GM18951 (cell line): Measurements from ENCODE around the gene ATF2.

Experiments
- POLR2A ChIP-seq: IDR thresholded peaks from 4 replicates; pipeline ENCODE4 v1.6.1; 2011; ENCODE audit warnings: mild to moderate bottlenecking; ENCODE audit not compliant: insufficient read length, insufficient read depth; ENCODE audit errors: extremely low read depth
- in situ Hi-C: fragments of 300-500 bp; cut with MboI; formaldehyde crosslinking; loops from one replicate; pipeline ENCODE4 v1.12.0; 2022; ENCODE audit warnings: low sequenced_read_pairs, mixed read lengths, inconsistent platforms; ENCODE audit not compliant: unreplicated experiment

ATF2 gene

DNA sequence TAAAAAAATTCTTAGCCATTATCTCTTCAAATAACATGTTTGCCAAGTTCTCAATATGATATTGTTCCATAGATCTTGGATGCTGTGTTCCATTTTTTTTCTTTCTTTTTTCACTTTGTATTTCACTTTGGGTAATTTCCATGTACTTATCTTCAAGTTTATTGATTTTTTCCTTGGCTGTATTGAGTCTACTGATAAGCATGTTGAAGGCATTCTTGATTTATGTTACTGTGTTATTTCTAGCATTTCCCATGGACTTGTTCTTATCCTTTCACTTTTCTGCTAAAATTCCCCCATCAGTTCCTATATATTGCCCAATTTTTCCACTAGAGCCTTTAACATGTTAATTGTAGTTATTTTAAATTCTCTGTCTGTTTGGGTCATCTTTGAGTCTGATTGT is 112.0 kb downstream of the ATF2 start:
- no peak for TF ChIP-seq POLR2A
- in situ Hi-C loops: no loop called here

DNA sequence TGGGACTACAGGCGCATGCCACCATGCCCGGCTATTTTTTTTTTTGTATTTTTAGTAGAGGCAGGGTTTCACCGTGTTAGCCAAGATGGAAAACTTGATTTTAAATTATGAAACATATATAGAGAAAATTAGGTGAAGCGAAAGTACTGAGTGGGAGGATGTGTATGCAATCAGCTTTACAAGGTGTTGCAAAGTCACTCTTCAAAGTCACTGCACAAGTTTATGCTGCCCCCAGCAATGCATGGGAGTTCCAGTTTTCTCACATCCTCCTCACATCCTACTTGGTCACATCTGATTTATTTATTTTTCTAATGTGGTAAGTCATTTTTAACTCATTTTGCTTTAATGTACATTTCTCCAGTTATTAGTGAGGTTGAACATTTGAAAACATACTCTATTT is 113.7 kb downstream of the ATF2 start:
- in situ Hi-C loops: no loop called here
- no peak for TF ChIP-seq POLR2A

DNA sequence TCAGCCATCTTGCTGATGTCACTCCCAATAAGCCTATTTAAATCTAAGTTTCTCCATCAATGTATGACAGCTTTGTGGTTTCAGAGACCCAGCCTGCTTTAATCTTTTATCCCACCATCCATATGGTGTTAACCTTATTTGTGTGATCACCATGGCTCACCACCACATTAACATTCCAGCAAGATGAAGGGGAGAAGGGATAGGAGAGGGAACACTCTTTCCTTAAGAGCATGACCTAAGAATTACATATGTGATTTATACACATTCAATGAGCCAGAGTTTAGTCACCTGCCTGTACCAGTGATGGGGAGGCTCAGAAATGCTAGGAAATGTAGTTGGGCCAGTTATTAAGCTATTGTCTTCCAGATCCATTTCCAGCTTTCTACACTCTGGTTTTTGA is 118.3 kb downstream of the ATF2 start:
- no peak for TF ChIP-seq POLR2A

DNA sequence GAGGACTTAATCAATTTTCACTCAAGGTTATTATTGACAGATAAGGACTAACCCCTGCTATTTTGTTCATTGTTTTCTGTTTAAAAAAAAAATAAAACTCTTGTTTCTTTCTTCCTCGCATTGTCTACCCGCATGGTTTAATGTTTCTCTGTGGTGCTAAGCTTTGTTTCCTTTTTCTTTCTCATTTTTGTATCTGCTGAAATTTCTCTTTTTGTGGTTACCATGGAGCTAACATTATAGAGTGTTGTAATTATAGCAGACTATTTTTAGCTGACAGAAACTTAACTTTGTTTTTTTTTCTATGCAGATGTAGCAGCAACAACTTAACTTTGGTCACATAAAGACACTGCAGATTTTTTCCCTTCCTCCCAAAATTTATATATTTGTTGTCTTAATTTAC is 119.7 kb downstream of the ATF2 start:
- in situ Hi-C loops: no loop called here
- TF ChIP-seq POLR2A: no peak

More for the DNA sequence above, 118.3 kb downstream of the ATF2 start:
- in situ Hi-C loops: no loop called here

DNA sequence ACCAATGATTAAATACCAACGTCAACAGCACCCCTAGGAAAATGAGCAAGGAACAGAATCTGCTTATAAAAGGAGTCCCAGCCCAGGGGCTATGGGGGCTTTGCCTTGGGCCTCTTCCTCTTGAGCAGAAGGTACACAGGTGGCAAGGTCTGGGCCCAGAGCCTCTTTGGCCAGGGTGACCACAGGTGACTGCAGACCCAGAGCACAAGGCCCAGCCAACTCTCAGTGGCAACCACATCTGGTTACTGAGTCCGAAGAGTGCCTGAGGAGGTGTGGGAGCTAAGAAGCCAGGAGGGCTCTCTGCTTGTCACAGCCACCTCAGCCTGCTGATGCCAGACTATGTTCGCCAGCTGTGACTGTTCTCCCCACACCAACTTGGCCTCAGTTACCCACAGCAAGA is 128.5 kb downstream of the ATF2 start:
- in situ Hi-C loops: no loop called here
- no peak for TF ChIP-seq POLR2A

DNA sequence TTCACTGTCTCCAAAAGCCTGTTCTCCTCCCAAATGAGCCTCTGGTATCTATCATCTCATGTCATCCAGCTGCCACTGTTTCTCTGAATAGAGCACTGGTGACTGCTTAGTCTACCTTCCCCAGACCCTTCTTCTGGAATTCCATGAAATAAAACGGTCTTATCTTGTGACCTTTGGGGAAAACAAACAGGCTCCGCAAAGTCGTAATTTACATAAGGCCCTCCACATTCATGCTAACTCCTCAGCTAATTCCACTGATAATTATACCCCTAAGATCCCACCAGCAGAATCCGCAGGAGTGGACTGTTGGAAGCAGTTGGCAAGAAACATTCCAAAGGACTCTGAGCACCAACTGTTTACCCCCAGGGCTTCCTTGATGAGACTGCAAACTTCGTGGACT is 129.0 kb downstream of the ATF2 start:
- no peak for TF ChIP-seq POLR2A
- in situ Hi-C loops: no loop called here

DNA sequence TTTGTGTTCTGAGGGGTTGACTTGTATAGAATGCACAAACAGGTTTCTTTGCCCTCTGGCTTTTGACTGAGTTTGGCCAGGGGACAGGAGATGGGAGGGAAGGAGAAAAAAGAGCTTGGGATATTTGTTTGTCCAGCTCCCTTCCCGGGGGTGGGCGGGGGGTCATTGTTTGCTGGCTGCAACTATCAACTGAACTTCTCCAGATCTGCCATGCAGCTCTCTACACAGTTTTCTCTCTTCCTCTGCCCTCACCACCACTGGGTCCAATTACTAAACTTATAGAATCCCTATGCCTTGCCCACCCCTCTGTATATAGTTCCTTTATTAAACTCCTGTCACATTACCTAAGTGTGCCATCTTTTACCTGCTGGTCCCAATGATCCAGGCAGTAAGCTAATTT is 130.1 kb downstream of the ATF2 start:
- in situ Hi-C loops: no loop called here
- TF ChIP-seq POLR2A: no peak

DNA sequence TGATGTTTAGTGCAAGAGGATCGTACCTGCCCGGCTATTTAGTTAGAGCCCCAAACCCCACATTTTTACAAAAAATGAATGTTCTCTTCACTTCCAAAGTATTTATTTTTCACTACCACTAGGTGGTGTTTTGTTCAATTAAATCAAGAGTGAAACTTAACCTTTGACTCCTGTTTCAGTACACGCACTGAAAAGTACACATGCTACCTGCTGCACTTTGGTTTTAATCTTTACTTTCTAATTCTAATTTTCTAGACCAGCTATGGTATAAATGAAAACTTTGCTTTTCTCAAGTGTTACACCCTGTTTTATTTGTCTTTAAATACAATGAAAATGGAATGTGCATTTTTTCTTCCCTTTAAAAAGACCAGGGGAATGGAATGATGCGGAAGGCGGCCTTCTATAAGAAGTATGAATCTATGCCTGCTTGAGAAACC is 131.4 kb downstream of the ATF2 start:
- in situ Hi-C loops: no loop called here
- no peak for TF ChIP-seq POLR2A

DNA sequence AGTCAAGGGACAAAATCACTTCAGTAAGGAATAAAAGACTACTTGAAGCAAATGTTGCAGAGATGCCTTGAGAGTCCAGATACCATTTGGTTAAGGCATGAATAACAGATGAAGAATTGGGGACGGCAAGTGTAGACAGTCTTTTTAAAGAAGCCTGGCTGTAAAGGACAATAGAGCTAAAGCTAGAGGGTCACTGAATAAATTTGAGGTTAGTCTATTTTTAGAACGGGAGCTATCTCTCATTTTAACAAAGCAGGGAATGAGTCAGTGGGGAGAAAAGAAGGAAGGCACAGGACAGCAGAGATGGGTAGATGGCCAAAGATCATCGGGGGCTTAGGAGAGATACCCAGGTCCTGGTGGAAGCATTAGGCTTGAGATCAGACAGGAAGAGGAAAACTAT is 132.2 kb downstream of the ATF2 start:
- TF ChIP-seq POLR2A: no peak

DNA sequence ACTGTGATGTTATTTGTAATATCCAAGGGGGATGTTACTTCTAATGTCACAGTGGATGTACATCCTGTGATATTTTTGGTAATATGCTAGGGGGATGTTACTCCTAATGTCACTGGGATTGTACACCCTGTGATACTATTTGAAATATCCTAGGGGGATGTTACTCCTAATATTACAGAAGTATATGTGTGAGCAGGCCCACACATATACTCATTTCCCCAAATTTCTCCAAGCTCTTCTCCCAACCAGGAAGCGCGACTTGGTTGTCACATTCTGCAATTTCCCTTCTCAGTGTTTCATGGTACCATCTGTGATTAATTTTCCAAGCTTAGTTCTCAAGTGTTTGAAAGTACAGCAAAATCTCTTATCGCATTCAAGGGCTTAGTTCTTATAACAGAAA is 133.3 kb downstream of the ATF2 start:
- no peak for TF ChIP-seq POLR2A
- in situ Hi-C loops: no loop called here

More for the DNA sequence above, 132.2 kb downstream of the ATF2 start:
- in situ Hi-C loops: no loop called here

DNA sequence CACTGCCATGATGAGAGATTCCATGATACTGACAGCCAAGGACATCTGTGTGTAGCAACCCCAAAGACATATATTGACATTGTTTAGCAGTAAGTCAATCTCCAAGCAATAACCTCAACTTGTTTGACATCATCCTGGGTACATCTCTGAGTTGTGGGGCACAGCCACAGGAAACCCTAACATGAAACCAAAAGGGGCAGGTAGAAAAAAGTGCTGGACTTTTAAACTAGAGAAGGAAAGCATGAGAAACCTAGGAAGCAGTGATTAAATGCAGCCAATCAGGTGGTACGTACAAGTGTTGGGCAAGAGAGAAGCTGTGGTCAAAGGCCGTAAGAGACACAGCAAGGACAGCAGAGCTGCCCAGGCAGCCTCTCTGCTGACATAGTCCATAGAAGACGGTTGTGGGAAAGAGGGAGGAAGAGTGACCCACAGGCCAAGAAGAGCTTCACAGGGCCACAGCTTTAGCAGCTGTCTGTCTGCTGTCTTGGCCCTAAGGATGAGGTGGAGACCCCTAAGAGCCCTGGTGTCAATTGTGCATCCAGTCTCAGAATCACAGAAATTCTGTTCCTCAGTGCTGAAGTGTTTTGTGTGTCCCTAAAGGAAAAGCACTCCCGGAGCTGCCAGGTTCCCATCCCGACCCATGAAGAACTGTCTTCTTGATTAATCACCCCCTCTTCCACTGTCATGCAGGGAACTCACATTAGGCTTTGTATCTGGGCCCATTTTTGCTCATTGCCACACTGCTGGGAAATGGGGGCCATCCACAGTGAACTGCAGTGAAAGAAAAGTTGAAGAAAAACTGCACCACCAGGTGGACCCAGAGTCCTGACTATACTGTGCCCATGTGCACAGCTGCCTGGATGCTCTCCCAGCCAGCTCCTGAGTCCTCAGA is 137.4 kb downstream of the ATF2 start:
- in situ Hi-C loops: no loop called here
- TF ChIP-seq POLR2A: no peak

DNA sequence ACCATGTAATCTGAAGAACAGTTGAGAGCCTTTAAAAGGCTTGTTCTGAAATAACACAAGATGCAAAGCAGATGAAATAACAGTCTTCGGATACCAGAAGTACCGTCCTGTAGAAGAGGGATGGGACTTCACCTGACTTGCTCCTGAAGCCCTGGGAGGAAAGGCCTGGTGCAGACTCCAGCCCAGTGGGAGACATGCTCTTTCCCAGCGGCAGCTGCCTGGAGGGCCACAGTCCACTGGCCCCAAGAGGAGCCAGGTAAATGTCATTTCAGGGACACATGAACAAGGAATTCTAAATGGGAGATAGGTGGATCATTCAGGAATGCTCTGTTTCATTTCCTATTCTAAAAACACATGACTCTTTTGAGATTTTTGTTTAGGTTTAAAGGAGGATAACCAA is 140.2 kb downstream of the ATF2 start:
- in situ Hi-C loops: no loop called here
- no peak for TF ChIP-seq POLR2A

DNA sequence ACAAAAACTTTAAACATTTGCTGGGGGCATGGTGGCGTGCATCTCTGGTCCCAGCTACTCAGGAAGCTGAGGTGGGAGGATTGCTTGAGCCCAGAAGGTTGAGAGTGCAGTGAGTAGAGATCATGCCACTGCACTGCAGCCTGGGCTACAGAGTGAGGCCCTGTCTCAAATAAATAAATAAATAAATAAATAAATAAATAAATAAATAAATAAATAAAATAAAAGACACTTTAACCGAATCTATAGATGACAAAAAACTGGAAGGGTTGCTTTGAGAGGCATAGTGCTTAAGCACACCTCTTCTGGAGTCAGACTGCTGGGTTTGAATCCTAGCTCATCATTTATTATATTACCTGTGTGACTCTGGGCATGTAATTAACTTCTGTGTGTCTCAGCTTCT is 141.6 kb downstream of the ATF2 start:
- TF ChIP-seq POLR2A: no peak
- in situ Hi-C loops: no loop called here

DNA sequence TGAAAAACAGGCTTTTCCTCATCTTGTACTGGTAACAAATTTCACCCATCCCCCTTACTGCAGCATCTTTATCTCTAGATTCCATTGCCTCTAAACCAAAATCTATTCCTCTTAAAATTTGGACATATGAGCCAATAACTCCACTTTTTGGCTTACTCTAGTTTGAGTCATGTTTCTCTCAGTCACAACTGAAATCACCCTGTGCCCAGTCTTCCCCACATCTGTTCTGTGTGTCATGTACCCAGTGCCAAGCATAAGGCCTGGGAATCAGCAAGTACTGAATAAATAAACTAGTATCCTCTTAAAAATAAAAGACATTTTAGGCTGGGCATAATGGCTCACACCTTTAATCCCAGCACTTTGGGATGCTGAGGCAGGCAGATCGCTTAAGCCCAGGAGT is 142.1 kb downstream of the ATF2 start:
- in situ Hi-C loops: no loop called here
- no peak for TF ChIP-seq POLR2A
